Umbilical cord (tissue), 2 donors: ENCODE results near the gene RAMP3. TPM values are rescaled to one million over a fixed set of nuclear protein-coding genes. Genes with fewer than 3 reads are reported as not detected.
"Not testable (repeated sequence)": the region's sequence is repeated elsewhere in the genome, so short reads cannot be mapped to it uniquely, and the experiment has no call there.

Source experiments
- DNase-seq: peaks from one replicate; pipeline ENCODE4 v3.0.0-alpha.2; 2015; ENCODE audit warnings: low spot score
- total RNA-seq: library from RNA; depleted of rRNA; stranded (reverse); fragments of >200 nt; gene quantifications from one replicate; pipeline ENCODE4 v1.2.3, GENCODE V29; 2014; ENCODE audit warnings: low replicate concordance; ENCODE audit not compliant: insufficient read depth

Gene RAMP3
- total RNA-seq, 1 donor from 2014 or later = 3.1 TPM

- DNase-seq = no peak
These were observed 35.0 kb downstream of the RAMP3 start for GRCh38 chr7:45192621-45193041.

GRCh38 chr7:45193828-45194227 lies 36.2 kb downstream of the RAMP3 start:
- DNase-seq = no peak

- no peak for DNase-seq
These were observed 38.8 kb downstream of the RAMP3 start for GRCh38 chr7:45196374-45196773.

- no peak for DNase-seq
These were observed 39.9 kb downstream of the RAMP3 start for GRCh38 chr7:45197461-45197860.

- no peak for DNase-seq
These were observed 41.4 kb downstream of the RAMP3 start for GRCh38 chr7:45198986-45199385.

- DNase-seq = no peak
These were observed 41.9 kb downstream of the RAMP3 start for GRCh38 chr7:45199506-45199905.

- DNase-seq = no peak
These were observed 45.0 kb downstream of the RAMP3 start for GRCh38 chr7:45202625-45203024.

GRCh38 chr7:45203036-45203435 lies 45.4 kb downstream of the RAMP3 start:
- no peak for DNase-seq

- DNase-seq = no peak
These were observed 45.9 kb downstream of the RAMP3 start for GRCh38 chr7:45203459-45203858.

- DNase-seq = peak; percentile 86
These were observed 46.4 kb downstream of the RAMP3 start for GRCh38 chr7:45203936-45204445.

- DNase-seq = not testable (repeated sequence)
These were observed 48.7 kb downstream of the RAMP3 start for GRCh38 chr7:45206266-45206665.

GRCh38 chr7:45209909-45210308 lies 52.3 kb downstream of the RAMP3 start:
- not testable (repeated sequence) for DNase-seq

GRCh38 chr7:45211066-45211465 lies 53.5 kb downstream of the RAMP3 start:
- DNase-seq = no peak

GRCh38 chr7:45211958-45212357 lies 54.4 kb downstream of the RAMP3 start:
- DNase-seq = no peak

- no peak for DNase-seq
These were observed 55.0 kb downstream of the RAMP3 start for GRCh38 chr7:45212606-45213005.

- peak; percentile 42 for DNase-seq
These were observed 58.0 kb downstream of the RAMP3 start for GRCh38 chr7:45215601-45216062.

- DNase-seq = no peak
These were observed 58.6 kb downstream of the RAMP3 start for GRCh38 chr7:45216181-45216580.

- no peak for DNase-seq
These were observed 59.1 kb downstream of the RAMP3 start for GRCh38 chr7:45216622-45217165.

GRCh38 chr7:45217358-45217757 lies 59.8 kb downstream of the RAMP3 start:
- DNase-seq = no peak

GRCh38 chr7:45219130-45219529 lies 61.5 kb downstream of the RAMP3 start:
- DNase-seq = no peak

GRCh38 chr7:45219801-45220435 lies 62.3 kb downstream of the RAMP3 start:
- DNase-seq = no peak

GRCh38 chr7:45220846-45221618 lies 63.4 kb downstream of the RAMP3 start:
- DNase-seq = no peak
